Measurements from ENCODE around the gene ACKR3. TPM values are rescaled to one million over a fixed set of nuclear protein-coding genes. Genes with fewer than 3 reads are reported as not detected.

ACKR3 gene
- total RNA-seq, 2 experiments from 2014 or later: 1.2 to 2.4 TPM

DNA sequence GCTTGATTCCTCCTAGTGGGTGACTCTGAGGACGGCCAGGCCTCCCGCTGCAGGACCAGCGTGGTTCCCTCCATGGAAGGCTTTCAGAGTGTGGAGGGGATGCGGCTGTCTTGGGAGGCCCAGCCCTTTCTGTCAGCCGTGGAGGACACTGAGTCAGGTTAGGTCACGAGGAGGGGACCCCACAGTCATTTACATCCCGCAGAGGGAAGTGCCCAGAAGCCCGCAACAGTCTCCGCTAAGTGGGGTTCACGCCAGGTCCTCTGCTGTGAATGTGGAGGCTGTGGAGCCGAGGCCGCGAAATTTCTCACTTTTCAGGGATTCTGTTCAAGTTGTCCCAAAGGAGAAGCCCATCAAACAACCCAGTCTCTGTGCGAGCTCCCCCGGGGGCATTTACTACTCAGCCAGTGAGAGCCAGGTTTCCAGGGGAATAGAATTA is 8.8 kb downstream of the ACKR3 start:
- intact Hi-C loops (cut with DNase I, micrococcal nuclease): no loop called here
- CTCF ChIA-PET: interaction anchor here (0.6 to 1.6 kb wide), 3 partner anchors 10 to 65 kb away, joined by 3 to 6 read pairs (median 4); no protein-coding TSS in a partner anchor
- Mint-ChIP-seq H3K36me3 (ENCODE audit: low read depth) (peaks cover 14% of the 10 kb centered on the region), H3K4me1 (no peaks in the 10 kb centered on the region), H3K9me3 (ENCODE audit: low read depth) (no peaks in the 10 kb centered on the region), H3K4me3 (no peak overlapping the region), H3K27me3 (no peaks in the 10 kb centered on the region), H3K27ac (no peak overlapping the region)
- no peak for DNase-seq
- POLR2A ChIA-PET: interaction anchor here (0.6 kb wide), 1 partner anchor 43 kb away, joined by 3 read pairs; no protein-coding TSS in a partner anchor
- no peak for ATAC-seq

- intact Hi-C loops (cut with DNase I, micrococcal nuclease): no loop called here
- CTCF ChIA-PET: interaction anchor here (0.6 to 1.1 kb wide), 2 partner anchors 9 to 405 kb away, joined by 3 to 4 read pairs; partner anchors contain the start of gene ACKR3
Observed at GRCh38 chr2:236579048-236579745, 9.6 kb downstream of the ACKR3 start.

DNA sequence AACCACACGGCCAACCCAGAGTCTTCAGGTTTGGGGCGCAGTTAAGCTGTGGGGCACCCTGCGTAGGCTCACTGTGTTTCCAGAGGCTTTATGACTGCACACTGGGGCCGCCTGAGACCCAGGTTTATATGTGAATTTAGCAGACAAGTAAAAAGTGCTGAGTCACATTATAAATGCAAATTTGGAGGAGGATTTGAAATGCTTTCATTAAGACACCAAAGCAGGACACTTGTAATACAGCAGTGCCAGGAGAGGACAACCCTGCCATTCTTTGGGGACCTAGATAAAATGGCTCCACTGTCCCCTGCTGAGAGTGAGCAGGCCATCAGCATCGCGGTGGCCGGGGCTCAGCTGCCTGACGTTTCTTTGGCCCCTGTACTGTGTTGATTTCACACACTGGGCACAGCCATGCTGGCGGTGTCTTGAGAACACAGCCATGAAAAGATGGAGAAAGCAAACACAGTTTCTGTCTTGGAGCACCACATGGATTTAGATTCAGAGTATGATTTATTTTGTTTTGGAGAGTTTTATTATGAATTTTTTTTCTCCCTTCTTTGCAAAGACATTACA is 10.2 kb downstream of the ACKR3 start:
- no peak for ATAC-seq
- Mint-ChIP-seq H3K4me1 (no peaks in the 10 kb centered on the region), H3K27me3 (no peaks in the 10 kb centered on the region), H3K27ac (no peak overlapping the region), H3K9me3 (ENCODE audit: low read depth) (no peaks in the 10 kb centered on the region), H3K4me3 (no peak overlapping the region), H3K36me3 (ENCODE audit: low read depth) (peaks cover 14% of the 10 kb centered on the region)
- POLR2A ChIA-PET: no interaction called here
- CTCF ChIA-PET: interaction anchor here (0.6 to 1.1 kb wide), 3 partner anchors 10 to 406 kb away, joined by 3 to 4 read pairs (median 3); partner anchors contain the start of gene ACKR3
- intact Hi-C loops (cut with DNase I, micrococcal nuclease): no loop called here
- no peak for DNase-seq

More at GRCh38 chr2:236579048-236579745, 9.6 kb downstream of the ACKR3 start:
- Mint-ChIP-seq H3K27me3 (no peaks in the 10 kb centered on the region), H3K4me1 (no peaks in the 10 kb centered on the region), H3K9me3 (ENCODE audit: low read depth) (no peaks in the 10 kb centered on the region), H3K27ac (peak overlapping the region; percentile 8), H3K36me3 (ENCODE audit: low read depth) (peaks cover 14% of the 10 kb centered on the region), H3K4me3 (no peak overlapping the region)
- no peak for DNase-seq
- POLR2A ChIA-PET: no interaction called here
- ATAC-seq: no peak

DNA sequence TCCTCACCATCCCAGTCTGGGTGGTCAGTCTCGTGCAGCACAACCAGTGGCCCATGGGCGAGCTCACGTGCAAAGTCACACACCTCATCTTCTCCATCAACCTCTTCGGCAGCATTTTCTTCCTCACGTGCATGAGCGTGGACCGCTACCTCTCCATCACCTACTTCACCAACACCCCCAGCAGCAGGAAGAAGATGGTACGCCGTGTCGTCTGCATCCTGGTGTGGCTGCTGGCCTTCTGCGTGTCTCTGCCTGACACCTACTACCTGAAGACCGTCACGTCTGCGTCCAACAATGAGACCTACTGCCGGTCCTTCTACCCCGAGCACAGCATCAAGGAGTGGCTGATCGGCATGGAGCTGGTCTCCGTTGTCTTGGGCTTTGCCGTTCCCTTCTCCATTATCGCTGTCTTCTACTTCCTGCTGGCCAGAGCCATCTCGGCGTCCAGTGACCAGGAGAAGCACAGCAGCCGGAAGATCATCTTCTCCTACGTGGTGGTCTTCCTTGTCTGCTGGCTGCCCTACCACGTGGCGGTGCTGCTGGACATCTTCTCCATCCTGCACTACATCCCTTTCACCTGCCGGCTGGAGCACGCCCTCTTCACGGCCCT is 11.2 kb downstream of the ACKR3 start:
- H3K27ac Mint-ChIP-seq: no peak overlapping the region
- CTCF ChIA-PET: no interaction called here

GRCh38 chr2:236581546-236581945 is 11.9 kb downstream of the ACKR3 start:
- H3K27me3 Mint-ChIP-seq: no peaks in the 10 kb centered on the region
- CTCF ChIA-PET: interaction anchor here (1.8 kb wide), 1 partner anchor 10 kb away, joined by 4 read pairs; no protein-coding TSS in a partner anchor
- H3K36me3 Mint-ChIP-seq (ENCODE audit: low read depth): peaks cover 14% of the 10 kb centered on the region
- no peaks in the 10 kb centered on the region for H3K4me1 Mint-ChIP-seq
- intact Hi-C loops (cut with DNase I, micrococcal nuclease): no loop called here
- DNase-seq (no peak), ATAC-seq (no peak)
- H3K4me3 Mint-ChIP-seq: no peak overlapping the region
- no peak overlapping the region for H3K27ac Mint-ChIP-seq
- POLR2A ChIA-PET: no interaction called here
- peaks cover 5% of the 10 kb centered on the region for H3K9me3 Mint-ChIP-seq (ENCODE audit: low read depth)

More for the DNA sequence above, 11.2 kb downstream of the ACKR3 start:
- Mint-ChIP-seq H3K4me3 (no peak overlapping the region), H3K9me3 (ENCODE audit: low read depth) (peaks cover 2% of the 10 kb centered on the region), H3K4me1 (no peaks in the 10 kb centered on the region), H3K36me3 (ENCODE audit: low read depth) (peaks cover 14% of the 10 kb centered on the region), H3K27me3 (no peaks in the 10 kb centered on the region)
- POLR2A ChIA-PET: no interaction called here
- no peak for ATAC-seq
- DNase-seq: no peak
- intact Hi-C loops (cut with DNase I, micrococcal nuclease): no loop called here

GRCh38 chr2:236582968-236583367 is 13.3 kb downstream of the ACKR3 start:
- CTCF ChIA-PET: interaction anchor here (1.8 kb wide), 1 partner anchor 12 kb away, joined by 4 read pairs; no protein-coding TSS in a partner anchor
- DNase-seq (no peak), ATAC-seq (no peak)
- Mint-ChIP-seq H3K27ac (no peak overlapping the region), H3K4me3 (no peak overlapping the region), H3K36me3 (ENCODE audit: low read depth) (peaks cover 14% of the 10 kb centered on the region), H3K4me1 (no peaks in the 10 kb centered on the region), H3K9me3 (ENCODE audit: low read depth) (peaks cover 5% of the 10 kb centered on the region), H3K27me3 (no peaks in the 10 kb centered on the region)
- POLR2A ChIA-PET: no interaction called here
- intact Hi-C loops (cut with DNase I, micrococcal nuclease): no loop called here

DNA sequence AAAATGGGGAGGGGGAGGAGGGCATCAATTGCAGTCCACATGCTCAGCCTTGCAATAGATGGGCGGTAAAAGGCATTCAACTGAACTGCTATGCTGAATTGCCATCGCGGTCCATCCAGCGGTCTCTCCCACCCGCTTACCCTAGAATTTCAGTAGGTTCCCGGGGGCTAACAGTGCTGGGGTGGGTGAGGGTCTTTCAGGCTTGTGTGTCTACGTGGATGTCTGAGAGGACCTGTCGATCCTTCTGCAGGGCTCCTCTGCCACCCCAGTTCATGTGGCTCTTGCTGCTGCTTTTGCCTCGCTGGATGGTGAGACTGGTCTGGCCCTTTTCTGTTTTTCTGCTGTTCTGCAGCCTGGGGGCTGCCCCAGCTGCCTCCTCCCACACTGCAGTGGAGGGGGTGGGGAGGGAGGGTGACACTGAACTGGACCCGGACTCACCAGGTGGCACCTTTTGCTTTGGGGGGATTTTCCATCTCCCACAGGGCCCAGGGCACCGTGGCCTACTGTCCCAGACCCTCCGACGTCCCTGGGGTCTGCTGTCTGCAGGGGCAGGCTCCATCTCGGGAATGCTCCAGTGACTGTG is 14.1 kb downstream of the ACKR3 start:
- Mint-ChIP-seq H3K27me3 (no peaks in the 10 kb centered on the region), H3K4me3 (no peak overlapping the region), H3K36me3 (ENCODE audit: low read depth) (peaks cover 14% of the 10 kb centered on the region), H3K4me1 (no peaks in the 10 kb centered on the region), H3K27ac (no peak overlapping the region), H3K9me3 (ENCODE audit: low read depth) (peaks cover 5% of the 10 kb centered on the region)
- POLR2A ChIA-PET: no interaction called here
- ATAC-seq: no peak
- intact Hi-C loops (cut with DNase I, micrococcal nuclease): no loop called here
- CTCF ChIA-PET: no interaction called here
- DNase-seq: no peak

GRCh38 chr2:236584521-236585384 is 15.1 kb downstream of the ACKR3 start:
- Mint-ChIP-seq H3K27me3 (no peaks in the 10 kb centered on the region), H3K4me3 (no peak overlapping the region), H3K9me3 (ENCODE audit: low read depth) (peaks cover 5% of the 10 kb centered on the region), H3K36me3 (ENCODE audit: low read depth) (peaks cover 14% of the 10 kb centered on the region), H3K4me1 (no peaks in the 10 kb centered on the region), H3K27ac (no peak overlapping the region)
- no peak for ATAC-seq
- DNase-seq: no peak
- intact Hi-C loops (cut with DNase I, micrococcal nuclease): no loop called here
- POLR2A ChIA-PET: no interaction called here
- CTCF ChIA-PET: no interaction called here

DNA sequence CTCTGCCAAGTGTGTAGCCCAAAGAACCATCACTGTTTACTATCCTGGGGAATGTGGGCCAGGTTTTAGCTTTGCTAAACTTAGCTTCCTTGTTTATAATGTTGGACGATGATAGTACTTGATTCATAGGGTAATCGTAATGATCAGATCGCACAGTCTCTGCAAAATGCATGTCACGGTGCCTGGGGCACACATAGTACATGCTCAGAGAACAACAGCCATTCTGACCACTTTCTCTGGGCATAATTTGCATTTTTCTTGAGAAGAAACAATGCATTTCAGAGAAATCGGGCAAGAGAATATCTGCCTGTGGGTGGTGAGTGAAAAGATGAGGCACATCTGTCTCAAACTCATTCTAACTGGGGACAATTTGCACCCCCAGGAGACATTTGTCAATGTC is 16.3 kb downstream of the ACKR3 start:
- Mint-ChIP-seq H3K4me3 (no peak overlapping the region), H3K27ac (no peak overlapping the region), H3K36me3 (ENCODE audit: low read depth) (peaks cover 5% of the 10 kb centered on the region), H3K9me3 (ENCODE audit: low read depth) (peaks cover 5% of the 10 kb centered on the region), H3K4me1 (no peaks in the 10 kb centered on the region), H3K27me3 (no peaks in the 10 kb centered on the region)
- CTCF ChIA-PET: interaction anchor here (1.0 kb wide), 1 partner anchor 73 kb away, joined by 3 read pairs; no protein-coding TSS in a partner anchor
- DNase-seq (no peak), ATAC-seq (no peak)
- intact Hi-C loops (cut with DNase I, micrococcal nuclease): no loop called here
- POLR2A ChIA-PET: no interaction called here

DNA sequence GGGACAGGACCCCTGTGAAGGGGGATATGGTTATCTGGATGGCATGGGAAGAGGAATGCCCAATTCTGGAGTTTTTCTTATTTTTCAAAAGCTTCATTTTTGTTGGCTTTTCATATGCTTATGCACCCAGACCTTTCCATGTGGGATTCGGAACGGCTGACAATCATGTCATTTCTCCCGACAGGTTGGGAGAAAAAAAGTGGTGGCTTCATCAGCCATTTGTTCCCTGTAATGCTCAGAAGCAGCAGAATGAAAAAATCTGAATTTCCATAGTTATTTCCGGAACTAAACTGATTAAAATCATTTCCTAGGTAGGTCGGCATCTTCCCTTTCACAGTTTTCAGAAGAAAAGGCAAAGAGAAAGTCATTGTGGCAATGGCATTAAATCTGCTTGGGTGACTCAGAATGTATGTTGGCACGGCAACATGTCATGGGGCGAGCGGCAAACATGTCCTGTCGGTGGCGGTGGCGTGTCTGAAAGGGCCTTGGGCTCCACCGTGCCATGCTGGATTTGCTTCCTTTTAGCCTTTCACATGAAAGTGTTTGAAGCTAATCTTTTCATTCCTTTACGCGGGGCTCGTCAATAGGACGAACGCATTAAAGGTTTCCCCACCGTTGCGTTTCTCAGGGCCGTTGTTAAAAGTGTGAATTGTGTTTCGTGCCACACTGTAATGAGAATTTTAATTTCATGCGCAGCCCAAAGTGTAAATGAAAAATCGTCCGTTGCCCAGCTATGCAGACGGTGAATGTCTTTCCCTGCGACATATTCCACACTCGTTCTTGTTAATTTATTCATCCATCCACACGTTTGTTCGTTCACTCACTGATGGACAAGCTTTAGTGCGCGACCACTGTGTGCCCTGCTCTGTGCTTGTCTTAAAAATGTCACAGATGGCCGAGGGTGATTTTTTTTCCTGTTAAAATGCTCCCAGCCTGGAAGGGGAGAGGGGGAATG is 18.5 kb downstream of the ACKR3 start:
- H3K36me3 Mint-ChIP-seq (ENCODE audit: low read depth): no peaks in the 10 kb centered on the region
- ATAC-seq: no peak

More for the DNA sequence above, 18.5 kb downstream of the ACKR3 start:
- Mint-ChIP-seq H3K27ac (no peak overlapping the region), H3K27me3 (no peaks in the 10 kb centered on the region), H3K4me1 (no peaks in the 10 kb centered on the region), H3K9me3 (ENCODE audit: low read depth) (peaks cover 5% of the 10 kb centered on the region), H3K4me3 (no peak overlapping the region)
- DNase-seq: no peak
- POLR2A ChIA-PET: no interaction called here
- CTCF ChIA-PET: interaction anchor here (0.6 to 1.1 kb wide), 2 partner anchors 23 to 237 kb away, joined by 3 read pairs; no protein-coding TSS in a partner anchor
- intact Hi-C loops (cut with DNase I, micrococcal nuclease): no loop called here
